Activated CD8-positive, alpha-beta memory T cell treated with anti-CD3 and anti-CD28 coated beads, Interleukin-2, amount 50 U/mL, for 48 hours (primary cell): ENCODE measurements around the gene CIZ1.
"Not testable (repeated sequence)": the region's sequence is repeated elsewhere in the genome, so short reads cannot be mapped to it uniquely, and the experiment has no call there.

Experiments
- DNase-seq: peaks from one replicate; pipeline ENCODE4 v3.0.0-alpha.2; 2020

Gene CIZ1

GRCh38 chr9:128185979-128186965 lies 5.1 kb downstream of the CIZ1 start:
- DNase-seq: no peak

- DNase-seq: no peak
Observed at GRCh38 chr9:128182893-128183588, 8.3 kb downstream of the CIZ1 start.

GRCh38 chr9:128181480-128181879 lies 9.9 kb downstream of the CIZ1 start:
- not testable (repeated sequence) for DNase-seq

DNA sequence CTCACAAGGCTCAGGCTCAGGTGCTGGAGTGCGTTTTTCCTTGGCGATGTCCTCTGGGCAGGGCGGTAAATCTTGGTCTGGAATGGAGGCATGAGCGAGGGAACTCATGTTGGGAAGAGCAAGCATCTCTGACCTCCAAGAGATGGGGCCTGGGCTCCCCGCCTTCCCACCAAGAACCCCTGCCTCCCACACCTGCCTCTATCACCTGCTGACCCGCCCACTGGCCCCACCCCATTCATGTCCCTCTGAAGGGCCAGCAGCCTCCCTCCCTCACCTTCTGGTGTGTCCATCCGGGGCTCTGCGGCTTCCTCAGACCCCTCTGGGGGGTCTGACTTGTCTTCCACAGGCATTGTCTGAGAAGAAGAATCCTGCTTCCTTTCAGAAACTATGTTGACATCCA lies 10.9 kb downstream of the CIZ1 start:
- DNase-seq: no peak

DNA sequence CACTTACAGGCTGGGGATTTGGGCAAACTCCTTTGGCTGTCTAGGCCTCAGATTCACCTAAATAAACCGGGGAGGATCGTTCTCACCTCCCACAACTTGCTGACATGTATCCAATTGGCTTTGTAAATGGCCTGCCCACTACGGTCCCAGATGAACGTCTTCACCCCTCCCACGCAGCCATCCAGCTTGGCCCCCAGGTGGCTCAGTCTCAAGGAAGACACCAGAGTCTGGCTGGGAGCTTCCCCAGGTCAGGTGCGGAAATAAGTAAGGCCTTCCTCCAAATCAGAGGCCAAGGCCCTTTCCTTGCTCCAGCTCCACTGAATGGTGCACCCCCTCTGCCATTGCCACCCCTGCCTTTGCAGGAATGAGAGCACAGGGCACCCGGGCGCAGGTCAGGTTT lies 11.4 kb downstream of the CIZ1 start:
- DNase-seq: no peak

DNA sequence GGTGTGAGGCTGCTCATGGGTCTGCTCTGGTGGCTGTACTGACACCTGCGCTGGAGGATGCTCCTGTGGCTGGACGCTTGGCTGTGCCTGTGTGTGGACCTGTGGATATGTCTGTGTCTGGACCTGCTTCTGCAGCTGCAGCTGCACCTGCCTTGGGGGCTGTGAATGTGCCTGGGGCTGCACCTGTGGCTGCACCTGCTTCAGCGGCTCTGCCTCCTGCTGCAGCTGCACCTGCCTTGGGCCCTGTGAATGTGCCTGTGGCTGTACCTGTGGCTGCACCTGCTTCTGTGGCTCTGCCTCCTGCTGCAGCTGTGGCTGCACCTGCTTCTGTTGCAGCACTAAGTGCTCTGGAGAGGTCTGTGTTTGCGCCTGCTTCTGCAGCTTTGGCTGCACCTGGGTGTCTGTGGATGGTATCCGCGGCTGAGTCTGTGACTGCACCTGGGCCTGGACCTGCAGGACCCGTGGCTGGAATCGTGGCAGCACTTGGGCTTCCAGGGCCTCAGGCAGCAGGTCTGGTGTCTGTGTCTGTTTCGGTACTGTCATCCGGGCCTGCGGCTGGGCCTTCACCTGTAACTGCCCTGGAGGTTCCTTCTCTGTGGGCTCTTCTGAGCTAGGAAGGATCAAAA lies 12.5 kb downstream of the CIZ1 start:
- DNase-seq: no peak

- DNase-seq: no peak
Observed at GRCh38 chr9:128175726-128176125, 15.6 kb downstream of the CIZ1 start.

- no peak for DNase-seq
Observed at GRCh38 chr9:128175102-128175563, 16.2 kb downstream of the CIZ1 start.

- DNase-seq: no peak
Observed at GRCh38 chr9:128174062-128174461, 17.3 kb downstream of the CIZ1 start.

DNA sequence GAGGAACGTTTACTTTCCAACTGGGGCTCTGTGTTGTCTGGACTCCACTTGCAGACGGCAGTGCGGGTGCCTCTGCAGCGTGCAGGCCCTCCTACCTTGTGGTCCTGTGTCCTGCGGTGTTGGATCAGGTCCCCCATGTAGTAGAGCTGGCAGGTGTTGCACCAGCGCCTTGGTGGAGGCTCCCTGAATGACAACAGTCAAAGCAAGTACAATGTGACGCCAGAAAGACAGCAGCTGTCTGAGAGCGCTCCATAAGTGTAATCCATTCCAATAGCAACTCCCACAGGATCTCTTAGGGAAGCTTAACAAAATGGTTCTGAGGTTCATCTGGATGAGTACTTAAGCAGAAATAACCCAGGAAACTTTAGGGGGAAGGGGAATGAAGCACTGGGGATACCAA lies 21.4 kb downstream of the CIZ1 start:
- no peak for DNase-seq

GRCh38 chr9:128169492-128169891 lies 21.9 kb downstream of the CIZ1 start:
- no peak for DNase-seq

DNA sequence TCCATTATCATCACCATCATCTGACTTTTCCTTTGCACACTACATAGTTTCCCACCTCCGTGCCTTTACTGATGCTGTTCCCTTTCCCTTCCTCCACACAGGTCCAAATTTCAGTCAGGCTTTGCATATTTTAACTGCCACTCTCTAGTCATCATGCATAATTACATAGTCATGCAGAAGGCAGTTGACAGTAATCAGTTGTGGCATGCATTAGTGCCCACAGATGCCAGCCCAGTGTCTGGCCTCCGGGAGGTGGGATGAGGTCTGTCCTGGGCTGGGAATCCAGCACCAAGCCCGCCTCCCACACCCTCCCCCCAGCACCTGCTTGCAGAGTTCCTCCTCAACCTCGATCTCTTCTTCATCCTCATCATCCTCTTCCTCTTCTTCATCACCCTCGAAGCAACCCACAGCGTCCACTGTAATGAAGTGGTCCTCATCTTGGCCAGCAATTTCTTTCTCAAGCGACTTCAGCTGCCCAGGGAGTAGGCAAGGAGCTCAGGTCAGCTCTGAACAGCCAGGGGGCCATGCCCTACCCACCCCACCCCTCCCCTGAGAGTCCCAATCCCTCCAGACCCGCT lies 22.6 kb downstream of the CIZ1 start:
- DNase-seq: no peak

GRCh38 chr9:128167209-128167608 lies 24.2 kb downstream of the CIZ1 start:
- no peak for DNase-seq

- no peak for DNase-seq
Observed at GRCh38 chr9:128166169-128166568, 25.2 kb downstream of the CIZ1 start.

GRCh38 chr9:128164307-128164885 lies 27.0 kb downstream of the CIZ1 start:
- no peak for DNase-seq

DNA sequence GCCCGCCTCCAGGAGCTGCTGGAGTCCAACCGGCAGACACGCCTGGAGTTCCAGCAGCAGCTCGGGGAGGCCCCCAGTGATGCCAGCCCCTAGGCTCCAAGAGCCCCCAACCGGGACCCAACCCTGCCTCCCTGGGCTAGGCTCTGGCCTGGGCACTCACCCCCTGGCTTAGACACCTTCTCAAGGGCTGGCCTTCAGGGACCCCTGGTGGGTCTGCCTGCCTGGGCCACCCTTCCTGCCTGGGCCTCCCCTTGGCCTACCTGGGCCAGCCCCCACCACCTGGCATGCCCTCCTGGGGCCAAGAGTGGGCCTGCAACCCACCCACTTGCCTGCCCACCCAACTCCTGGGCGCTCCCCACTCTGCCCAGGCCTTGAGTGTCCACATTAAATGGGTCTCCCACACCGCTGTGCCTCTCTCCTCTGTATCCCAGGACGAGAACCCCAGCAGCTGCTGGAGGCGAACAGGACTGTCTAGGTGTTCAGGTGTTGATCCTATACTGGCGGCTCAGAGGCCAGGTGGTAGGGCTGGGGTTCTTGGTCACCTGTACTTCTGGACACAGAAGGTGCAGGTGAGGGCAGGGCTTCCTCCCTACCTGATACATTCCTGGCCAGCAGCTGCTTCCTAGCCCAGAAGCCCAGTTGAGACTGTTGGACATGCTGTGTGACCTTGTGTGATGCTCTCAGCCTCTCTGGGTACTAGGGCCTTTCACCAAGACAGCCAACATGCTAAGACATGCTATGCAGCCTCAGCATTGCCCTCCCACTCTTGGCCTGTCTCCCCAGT lies 27.7 kb downstream of the CIZ1 start:
- DNase-seq: no peak

DNA sequence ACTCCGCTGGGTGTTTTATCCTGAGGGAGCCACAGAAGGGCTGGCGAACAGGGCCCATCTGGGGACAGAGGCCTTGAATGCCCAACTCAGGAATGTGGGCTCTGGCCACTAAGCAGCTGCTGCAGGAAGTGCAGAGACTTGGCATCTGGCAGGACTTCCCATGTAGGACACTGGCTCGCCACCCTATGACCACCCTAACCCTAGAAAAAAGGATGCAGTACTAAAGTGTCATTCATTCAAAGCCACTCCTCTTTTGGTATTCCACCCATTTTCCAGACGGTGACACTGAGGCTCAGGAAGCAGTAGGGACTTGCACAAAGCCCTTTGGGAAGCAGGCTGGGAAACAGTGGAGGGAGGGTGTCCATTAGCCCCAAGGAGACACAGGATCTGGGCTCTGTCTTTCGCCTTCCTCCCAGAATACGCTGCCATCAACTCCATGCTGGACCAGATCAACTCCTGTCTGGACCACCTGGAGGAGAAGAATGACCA lies 28.3 kb downstream of the CIZ1 start:
- no peak for DNase-seq

DNA sequence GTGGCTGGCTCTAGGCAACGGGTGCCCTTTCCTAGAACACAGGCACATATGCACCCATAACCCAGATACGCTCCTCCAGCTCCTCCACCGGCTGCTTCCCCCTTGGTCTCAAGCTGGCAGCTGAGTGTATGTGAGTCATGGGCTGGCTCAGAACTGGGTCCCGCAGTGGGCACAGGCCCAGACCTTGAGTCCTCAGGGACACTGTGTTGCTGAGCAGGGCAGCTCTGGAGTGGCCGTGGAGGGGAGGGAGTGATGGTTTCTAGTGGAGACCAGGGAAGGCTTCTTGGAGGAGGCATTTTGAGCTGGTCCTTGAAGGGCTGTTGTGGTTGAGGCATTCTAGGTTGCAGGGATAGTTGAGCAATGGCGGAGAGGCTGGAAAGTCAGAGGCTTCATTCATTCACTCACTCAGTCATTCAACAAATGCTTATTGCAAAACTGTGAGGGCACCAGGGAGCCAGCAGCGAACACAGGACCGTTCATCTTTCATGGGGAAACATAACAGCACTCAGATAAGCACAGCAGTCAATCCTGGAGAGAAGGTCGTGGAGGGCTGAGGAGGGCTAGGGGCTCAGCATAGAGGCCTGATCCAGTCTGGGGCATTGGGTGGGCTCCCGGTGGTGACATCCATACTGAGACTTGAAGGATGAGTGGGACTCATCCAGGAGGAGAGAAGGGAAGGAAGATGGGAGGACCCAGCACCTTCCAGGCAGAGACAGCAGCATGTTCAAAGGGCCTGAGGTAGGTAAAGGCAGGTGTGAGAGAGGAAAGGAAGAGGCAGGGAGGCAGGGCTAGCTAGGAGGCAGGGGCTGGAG lies 29.0 kb downstream of the CIZ1 start:
- DNase-seq: no peak

GRCh38 chr9:128161215-128161902 lies 30.0 kb downstream of the CIZ1 start:
- no peak for DNase-seq

DNA sequence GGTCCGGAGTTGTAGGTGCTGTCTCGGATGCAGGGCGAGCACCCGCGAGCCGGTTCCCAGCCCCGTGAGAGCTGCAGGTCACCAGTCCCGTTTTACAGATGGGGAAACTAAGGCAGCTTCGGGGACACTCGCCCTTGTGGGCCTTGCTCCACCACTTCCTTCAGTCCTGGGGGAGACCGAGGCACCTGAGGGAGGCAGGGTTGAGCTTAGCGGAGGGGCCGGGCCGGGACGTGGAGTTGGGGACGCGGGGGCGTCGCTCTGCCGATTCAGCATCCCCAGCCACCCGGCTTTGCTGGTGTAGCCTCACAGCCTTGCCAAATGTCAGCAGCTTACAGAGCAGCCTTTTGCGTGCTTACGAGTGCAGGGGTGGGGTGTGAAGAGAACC lies 30.8 kb downstream of the CIZ1 start:
- DNase-seq: peak; percentile 80
